NCI-H82 (cell line): ENCODE measurements around the gene CSMD2.

ENCODE experiments used
- DNase-seq: peaks from one replicate; lab custom pipeline; 2025; lab: John Stamatoyannopoulos, UW

Gene CSMD2

GRCh38 chr1:34002810-34003209, 162.2 kb downstream of the CSMD2 start:
- no peak for DNase-seq

GRCh38 chr1:33997127-33998036, 167.6 kb downstream of the CSMD2 start:
- peak; percentile 88 for DNase-seq

GRCh38 chr1:33996281-33996680, 168.7 kb downstream of the CSMD2 start:
- DNase-seq, result no peak

GRCh38 chr1:33993301-33993700, 171.7 kb downstream of the CSMD2 start:
- no peak for DNase-seq

- DNase-seq, result no peak
These were observed 174.7 kb downstream of the CSMD2 start for GRCh38 chr1:33990281-33990680.

DNA sequence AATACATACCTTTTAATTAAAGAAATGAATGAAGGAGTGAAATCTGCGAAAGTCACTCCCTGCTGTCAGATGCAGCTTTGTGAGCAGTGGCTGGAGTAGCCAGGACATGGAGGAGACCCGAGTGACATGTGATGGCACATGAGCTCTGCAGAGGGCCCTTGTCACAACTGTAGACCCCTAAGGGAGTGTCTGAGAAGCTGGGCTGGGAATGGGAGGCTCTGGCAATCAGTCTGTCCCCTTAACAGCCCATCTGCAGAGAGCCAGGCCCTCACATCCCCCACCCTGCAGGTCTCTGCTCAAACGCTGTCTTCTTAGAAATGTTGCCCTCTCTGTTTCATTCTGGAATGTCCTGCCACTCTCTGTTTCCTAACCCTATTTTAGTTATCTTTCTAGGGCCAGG, 176.9 kb downstream of the CSMD2 start:
- DNase-seq, result no peak

DNA sequence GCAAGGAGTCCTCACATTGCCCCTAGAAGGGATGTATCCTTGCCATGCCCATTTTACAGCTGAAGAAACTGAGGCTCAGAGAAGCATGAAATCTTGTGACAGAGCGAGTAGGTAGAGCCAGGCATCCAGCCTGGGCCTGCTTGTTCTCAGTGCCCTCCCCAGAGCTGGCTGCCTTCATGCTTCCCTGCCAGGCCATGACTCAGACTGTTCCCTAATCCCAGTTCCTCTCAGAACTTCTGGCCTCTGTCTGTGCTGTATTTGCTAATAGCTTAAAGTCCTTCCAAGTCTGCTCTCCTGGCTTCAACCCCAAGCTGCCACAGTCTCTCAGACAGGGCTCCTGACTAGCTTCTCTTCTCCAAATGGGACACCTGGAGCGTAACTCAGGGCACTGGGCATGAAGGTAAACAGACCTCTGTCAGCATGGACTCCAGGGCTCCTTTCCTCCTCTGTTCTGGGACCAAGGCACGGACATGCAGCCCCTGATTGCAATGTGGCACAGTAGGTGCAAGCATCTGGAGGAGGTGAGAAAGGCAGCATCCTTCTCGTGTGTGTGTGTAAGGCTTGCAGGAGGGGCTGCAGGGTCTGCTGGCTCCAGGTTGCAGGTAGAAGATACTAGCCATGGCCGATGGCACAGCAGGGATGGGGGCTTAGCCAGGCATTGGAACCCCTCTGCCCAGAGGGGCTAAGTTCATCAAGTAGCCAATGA, 178.5 kb downstream of the CSMD2 start:
- DNase-seq, result peak; percentile 23

GRCh38 chr1:33985656-33986055, 179.4 kb downstream of the CSMD2 start:
- DNase-seq, result no peak

DNA sequence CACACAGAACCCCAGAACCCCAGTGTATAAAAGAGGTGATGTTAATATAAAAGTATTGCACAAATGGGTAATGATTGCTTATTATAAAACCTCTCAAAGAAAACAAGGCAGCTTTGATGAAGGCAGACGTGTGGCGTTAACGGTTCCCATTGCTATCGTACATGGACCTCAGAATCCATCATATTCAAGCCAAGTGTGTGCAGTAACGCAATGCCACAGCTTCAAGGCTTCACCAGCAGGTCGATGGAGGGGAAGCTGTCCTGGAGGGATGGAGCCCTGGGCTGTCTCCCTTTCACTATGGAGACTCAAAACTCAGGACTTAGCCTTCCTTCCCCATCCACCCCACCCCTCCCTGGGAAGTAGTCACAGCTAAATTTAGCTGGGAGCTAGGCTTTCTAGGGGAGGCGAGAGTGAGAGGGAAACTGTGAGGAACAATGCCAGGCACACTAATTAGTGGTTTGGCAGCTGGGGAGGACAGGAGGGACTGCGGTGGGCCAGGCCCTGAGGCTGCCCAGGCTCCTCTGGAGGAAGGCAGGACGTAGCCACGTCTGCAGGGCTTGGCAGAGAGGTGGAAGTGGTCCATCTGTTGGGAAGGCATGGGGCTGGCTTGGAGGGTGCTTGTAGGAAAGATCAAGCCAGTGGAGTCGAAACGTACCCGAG, 180.0 kb downstream of the CSMD2 start:
- DNase-seq, result no peak

GRCh38 chr1:33982419-33982818, 182.6 kb downstream of the CSMD2 start:
- no peak for DNase-seq

- no peak for DNase-seq
These were observed 185.7 kb downstream of the CSMD2 start for GRCh38 chr1:33979341-33979740.

DNA sequence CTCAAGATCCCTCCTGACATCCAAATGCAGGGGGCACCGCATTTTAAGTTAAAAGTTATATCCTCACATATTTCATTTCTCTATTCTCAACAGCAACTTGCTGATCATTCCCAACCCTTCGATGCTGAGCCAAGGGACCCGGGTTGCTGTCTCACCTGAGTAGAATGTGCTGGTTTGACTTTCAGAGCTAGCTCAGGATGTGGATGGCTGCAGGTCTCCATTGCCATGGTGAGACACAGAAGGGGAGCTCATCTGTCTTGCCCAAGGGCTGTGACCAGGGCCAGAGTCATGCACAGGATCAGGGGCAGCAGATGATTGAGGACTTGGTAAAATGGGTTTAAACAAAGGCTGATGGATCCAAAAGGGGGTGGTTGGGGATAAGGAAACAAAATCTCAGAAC, 189.1 kb downstream of the CSMD2 start:
- DNase-seq, result no peak

- DNase-seq, result no peak
These were observed 191.1 kb downstream of the CSMD2 start for GRCh38 chr1:33973799-33974545.

DNA sequence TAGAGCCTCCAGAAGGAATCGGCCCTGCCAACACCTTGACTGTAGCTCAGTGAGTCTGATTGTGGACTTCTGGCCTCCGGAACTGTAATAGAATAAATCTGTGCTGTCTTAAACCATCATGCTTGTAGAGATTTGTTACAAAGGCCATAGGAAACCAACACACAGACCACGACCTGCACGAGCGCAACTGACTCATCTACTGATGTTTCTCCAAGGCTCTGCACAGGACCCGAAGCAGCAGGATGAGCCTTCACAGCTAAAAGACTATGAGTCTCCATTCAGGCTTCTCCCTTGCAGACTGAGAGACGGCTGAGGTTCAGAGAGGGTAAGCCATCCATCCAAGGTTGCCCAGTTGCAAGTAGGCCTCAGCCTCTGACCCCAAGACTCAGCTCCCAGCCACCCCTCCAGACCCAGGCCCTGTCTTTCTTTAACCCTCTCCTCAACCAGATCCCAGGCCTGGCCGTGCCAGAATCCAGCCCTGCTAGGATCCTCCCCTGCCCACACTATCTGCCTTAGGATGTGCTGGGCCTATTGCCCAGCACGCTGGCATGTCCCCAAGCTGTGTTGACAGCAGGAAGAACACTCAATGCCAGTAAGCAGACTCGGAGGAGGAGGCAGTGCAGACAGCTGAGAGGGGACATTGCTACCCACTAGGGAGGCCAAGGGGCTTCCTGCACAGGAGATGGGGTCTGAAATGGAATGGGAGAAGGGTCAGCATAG, 192.2 kb downstream of the CSMD2 start:
- no peak for DNase-seq

DNA sequence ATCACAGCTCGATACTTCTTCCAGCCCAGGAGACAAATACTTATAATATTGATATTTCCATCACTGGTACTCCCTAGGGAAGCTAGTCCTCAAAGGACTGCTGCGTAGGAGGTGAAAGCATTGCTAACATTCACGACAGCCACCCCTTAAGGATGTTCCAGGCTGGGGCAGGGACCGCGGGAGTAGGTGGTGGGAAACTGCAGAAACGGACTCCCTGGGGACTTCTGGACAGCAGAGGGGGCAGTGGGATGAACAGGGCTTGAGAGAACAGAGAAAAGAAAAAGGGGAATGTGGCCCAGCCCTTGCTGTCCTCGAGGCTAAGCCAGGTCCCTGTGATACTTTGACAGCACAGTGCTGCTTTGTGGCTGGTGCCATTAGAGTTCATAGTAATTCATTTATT, 193.1 kb downstream of the CSMD2 start:
- DNase-seq, result no peak

- no peak for DNase-seq
These were observed 193.9 kb downstream of the CSMD2 start for GRCh38 chr1:33971018-33971710.

- DNase-seq, result no peak
These were observed 194.7 kb downstream of the CSMD2 start for GRCh38 chr1:33970148-33970825.

- peak; percentile 63 for DNase-seq
These were observed 198.5 kb downstream of the CSMD2 start for GRCh38 chr1:33966346-33967141.

GRCh38 chr1:33965086-33965485, 199.9 kb downstream of the CSMD2 start:
- DNase-seq, result no peak
